GM18517 (cell line): ENCODE results near the gene ZBTB38.

Source experiments
- ATAC-seq: cut with Tn5 transposase; IDR thresholded peaks from one replicate; pipeline ENCODE4 v1.9.1; 2021; ENCODE audit warnings: mild to moderate bottlenecking, moderate library complexity; ENCODE audit not compliant: unreplicated experiment

The ZBTB38 gene

DNA sequence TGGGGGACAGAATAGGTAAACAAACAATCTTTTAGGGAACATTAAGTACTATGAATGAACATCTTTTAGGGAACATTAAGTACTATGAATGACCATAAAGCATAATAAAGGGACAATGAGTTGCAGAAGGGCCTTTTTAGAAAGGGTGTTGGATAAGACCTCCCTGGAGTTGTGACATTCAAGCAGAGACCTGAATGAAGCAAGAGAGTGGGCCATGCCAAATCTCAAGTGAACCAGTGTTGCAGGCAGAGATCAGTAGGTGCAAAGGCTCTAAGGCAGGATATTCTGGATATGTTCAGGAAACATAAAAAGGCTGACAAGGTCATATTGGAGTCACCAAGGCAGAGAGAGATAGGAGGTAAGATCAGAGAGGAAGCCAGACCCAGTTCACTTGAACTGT lies 29.4 kb upstream of the ZBTB38 start:
- no peak for ATAC-seq

DNA sequence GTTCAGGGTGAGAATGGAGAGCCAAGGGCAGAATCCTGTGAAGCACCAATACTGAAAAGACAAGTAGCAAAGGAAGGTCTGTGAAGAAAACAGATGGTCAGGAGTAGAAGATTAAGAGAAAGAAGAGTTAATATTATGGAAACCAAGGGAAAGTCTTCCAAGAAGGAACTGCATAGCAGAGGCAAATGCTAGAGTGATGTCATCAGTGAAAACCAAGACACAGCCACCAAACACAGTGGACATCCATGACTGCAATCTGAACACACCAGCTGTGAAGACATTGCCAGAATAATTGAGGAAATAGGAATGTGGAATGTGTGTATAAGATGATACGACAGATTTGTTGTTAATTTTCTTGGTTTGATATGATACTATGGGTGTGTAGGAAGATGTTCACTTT lies 26.8 kb upstream of the ZBTB38 start:
- no peak for ATAC-seq

DNA sequence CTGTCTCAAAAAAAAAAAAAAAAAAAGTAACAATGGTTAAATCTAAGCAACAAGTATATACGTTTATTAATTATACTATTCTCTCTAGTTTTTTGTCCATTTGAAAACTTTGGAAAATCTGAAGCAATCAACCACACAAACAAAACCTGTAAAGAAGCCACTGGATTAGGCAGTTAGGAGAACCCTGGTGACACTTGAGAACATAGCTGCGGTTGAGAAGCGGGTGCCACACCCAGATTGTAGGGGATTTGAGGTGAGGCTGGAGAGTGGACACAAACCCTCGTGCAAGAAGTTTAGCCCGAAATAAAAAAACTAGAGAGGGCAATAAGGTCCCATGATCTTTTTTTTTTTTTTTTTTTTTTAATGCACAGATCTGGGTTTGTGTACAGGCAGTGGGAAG lies 25.9 kb upstream of the ZBTB38 start:
- no peak for ATAC-seq

DNA sequence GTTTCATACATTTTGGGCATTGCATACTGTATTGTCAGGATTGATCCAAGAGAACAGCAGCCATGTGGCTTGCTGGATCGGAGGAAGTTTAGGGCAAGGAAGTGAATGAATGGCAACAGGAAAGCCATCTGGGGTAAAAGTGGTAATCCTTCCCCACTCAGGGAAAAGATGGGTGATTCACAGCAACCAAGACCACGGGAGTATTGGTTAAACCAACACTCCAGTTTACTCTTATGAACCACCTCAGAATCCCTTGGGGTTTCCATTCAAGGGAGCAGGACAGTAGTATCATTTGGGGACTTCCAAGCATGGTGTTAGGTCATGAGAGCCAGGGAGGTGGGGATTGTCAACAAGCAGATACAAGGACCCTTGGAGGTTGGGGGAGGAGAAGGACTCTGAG lies 25.2 kb upstream of the ZBTB38 start:
- no peak for ATAC-seq

DNA sequence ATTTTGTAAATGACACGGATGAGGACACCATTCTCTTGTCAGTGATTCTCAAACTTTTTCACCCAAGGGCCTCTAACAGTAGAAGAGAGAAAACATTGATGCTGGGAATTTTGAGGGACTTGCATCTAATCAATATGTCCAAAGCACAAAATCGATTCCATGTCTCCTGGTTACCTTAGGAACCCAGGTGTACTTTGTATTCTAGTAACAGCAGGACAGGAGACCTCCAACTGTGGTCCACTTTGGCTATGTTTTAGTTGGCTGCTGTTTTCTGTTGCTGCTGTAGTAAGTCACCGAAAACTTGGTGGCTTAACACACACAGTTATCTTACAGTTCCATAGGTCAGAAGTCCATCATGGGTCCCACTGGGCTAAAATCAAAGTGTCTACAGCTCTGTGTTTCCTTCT lies 24.4 kb upstream of the ZBTB38 start:
- no peak for ATAC-seq

DNA sequence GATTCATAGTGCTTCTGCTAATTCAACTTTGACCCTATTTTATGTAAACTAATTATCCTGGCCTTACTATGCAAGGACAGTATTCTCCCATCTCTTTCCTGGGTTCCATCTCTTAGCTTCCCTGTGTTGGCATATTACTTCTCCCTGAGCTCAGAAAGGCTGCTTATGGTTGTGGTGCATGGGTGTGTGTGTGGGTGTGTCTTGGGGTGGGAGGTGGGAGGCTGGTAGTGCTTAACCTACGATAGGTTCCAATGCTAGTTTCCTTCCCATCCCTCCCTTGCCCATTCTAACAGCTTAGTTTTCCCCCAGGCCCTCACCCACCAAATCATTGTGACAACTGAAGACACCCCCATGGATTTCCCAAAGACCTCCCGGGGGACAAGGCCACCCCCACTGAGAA lies 22.8 kb upstream of the ZBTB38 start:
- ATAC-seq = no peak

DNA sequence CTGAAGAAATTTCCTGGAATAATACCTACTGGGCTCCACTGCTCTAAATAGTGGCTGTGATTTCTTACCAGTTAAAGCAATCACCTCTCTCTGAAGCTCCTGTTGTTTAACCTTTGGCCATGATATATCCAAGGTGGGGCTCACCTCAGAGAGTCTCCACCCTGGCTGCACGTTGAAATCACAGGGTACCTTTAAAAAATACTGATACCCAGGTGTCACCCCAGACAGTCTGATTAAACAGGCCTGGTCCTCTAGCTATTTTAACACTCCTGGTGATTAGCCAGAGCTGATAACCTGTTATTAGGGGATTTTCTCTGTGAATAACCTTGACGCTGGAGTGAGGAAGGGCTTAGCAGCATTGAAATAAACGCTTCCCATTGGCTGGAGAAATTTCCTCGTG lies 22.3 kb upstream of the ZBTB38 start:
- no peak for ATAC-seq

DNA sequence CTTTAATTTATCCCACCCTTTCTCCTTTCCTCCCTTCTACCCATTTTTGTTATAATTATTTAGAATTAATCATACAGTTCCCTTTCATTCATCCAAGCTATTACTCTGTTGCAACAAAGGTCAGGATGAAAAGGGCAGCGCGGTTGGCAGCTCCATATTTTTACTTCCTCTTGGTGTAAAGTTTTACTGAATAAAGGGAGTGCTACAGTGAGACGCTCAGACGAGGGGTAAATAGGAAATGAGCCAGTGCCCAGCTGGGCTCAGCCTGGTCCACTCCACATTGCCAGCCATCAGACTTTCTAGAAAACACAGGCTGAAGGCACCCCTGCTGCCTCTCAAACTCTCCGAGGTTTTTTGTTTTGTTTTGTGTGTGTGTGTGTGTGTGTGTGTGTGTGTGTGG lies 21.9 kb upstream of the ZBTB38 start:
- ATAC-seq = no peak

DNA sequence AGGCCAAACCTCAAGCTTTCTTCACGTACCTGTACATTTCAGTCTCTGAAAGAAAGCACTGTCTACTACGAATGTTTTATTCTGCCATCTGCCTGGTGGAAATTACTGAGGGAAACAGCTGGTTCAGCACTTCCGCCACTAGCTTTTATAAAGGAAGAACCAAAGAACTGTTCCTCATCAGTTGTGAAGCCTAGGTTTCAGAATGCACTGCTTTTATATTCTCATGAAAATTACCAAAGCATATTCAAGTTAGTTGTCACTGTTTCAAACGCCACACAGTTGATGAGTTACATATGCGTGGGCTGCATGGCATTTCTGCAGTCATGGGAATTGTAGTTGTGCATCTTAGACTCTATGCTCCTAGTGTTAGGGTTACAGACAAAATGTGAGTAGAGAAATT lies 21.5 kb upstream of the ZBTB38 start:
- no peak for ATAC-seq

DNA sequence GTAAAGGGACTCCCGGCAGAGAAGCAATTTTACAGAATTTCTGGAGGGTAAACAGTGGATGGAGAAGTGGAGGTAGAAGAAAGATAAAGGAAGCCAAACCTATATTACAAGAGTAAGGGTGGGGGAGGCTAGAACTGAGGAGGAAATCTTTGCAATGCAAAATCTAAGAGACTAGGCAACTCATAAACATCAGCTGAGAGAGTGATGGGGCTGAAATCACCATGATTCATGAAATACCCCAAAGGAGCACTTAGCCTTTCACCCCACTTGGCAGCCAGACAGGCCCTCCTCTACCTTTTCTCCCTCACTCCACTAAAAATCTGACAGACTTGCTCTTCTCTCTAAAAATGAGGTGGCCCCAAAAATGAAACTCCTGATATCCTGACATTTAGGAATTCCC lies 19.5 kb upstream of the ZBTB38 start:
- ATAC-seq = no peak

DNA sequence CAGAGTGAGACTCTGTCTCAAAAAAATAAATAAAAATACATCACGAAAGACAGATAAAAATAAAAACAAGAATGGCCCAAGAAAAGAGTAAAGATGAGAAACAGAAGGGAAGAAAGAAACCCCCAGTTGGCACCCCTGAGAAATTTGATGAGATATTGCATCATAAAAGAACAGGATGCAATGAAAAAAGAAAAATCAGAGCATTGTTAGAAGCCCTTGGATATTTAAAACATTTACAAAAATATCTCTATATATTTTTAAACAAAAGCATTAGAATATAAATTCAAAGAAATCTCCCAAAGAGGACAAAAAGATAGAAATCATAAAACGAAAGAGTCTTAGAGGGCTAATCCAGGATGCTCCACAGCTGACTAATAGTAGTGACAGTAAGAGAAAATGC lies 18.6 kb upstream of the ZBTB38 start:
- ATAC-seq = no peak

DNA sequence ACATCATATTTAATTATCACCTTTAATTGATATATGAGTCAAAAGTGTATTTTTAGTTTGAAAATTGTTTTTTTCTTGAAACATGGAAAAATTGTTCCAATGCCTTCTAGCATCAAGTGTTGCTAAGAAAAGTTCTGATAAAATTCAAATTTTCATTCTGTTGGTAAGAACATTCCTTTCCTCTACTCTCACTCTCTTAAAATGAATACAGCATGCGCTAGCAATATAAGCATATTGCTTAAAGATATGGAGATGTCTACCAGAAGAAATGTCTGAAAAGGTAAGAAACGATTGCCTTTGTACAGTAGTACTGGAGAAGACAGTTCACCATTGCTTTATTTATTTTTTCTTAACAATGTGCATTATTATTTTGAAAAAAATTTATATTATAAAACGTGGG lies 17.6 kb upstream of the ZBTB38 start:
- ATAC-seq = no peak

DNA sequence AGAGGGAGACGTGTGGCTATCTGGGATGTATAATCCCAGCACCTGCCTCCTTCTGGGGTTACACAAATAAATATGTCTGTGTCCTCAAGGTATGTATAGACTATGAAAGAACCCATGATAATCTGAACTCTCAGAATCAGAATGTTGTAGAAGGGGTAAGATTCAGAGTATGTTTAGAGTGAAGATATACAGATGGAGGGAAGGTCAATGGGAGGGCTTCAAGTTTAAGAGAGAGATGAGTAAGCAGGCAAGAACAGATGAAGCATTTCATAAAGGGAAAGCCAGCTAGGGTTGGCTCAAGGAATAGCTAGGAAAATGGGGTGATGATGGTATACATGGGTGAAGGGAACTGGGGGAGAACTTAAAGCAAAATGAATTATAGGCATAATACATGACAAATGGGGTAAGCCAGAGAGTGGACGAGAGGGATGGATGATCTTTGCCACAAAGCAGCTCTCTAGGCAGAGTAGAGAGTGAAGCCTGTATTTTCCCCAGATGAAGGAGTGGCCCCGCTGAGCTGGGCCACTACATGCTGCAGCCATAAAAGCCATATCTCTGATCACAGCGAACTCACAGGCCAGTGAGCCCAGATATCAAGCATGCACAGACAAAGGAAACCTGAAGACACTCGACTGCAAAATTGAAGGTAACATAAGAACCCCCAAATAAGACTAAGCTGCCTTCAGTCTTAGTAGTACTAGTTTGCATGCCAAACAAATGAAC lies 15.9 kb upstream of the ZBTB38 start:
- ATAC-seq = no peak

DNA sequence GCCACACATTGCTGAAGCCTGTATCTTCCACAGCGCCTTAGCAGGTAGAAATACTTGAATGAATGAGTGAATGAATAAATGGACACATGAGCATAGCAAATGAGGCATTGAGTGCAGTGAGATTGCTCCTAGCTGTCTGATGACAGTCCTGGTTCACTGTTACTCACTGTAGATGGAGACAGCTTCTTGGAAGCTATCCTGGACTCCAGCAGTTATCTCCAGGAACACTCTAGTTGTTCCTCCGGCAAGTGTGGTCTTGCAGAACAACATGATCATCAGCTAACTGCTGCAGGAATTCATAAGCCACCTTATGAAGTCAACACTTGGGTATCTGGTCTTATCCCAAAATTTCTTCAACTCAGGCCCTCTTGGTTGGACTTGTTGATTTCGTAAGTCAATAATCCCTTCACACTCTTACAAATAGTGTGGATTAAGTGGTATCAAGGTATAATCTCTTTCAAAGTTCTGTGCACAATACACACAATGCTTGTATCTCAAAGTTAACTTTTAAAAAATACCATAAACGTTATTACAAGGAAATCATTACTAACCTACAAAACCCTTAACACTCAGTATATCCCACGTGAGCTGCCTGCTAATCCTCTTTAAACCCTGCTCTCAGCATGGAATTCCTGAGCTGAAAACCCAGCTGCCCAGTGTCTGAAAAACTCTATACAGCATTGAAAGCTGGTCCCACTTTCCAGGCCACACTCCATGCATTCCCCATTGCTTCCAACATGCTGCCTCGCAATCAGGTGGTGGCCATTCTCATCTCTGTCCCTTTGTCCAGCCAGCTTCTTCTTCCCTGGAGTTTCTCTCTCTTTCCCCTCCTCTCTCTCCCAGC lies 14.4 kb upstream of the ZBTB38 start:
- ATAC-seq = no peak

DNA sequence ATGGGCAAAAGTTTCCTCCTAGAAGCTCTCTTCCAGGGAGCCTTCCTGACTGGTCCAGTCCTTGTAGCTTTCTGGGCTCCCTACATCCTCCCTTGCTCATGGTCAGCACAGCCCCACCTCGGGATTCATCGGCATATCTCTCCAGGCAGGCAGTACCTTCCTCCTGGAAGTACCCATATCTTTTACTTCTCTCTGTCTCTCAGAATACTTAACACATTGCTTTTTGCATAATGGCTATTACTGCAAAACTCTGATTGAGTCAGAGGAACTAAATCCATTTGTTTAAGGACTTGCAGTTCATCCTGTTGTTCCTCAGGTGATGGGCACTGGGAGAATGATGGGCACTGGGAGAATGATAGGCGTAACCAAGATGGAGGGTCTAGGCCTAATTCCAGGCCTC lies 13.8 kb upstream of the ZBTB38 start:
- ATAC-seq = no peak

DNA sequence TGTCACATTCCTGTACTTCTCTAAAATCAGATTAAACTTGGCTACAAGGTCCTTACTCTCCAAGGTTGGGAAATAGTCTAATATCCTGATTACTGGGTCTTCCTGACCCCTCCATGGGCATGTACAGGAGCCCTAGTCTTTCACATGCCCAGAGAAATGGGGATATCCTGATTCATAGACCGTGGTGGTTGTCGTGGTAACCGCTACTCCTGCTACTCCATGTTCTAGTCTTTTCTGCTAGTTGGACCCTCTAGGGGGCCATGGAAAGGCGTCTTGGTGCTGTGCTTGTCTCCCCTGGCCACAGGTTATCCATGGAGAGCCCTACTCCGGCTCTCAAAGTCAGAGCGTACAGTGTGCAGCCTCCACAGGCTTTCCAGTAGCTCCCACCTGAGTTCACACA lies 13.1 kb upstream of the ZBTB38 start:
- ATAC-seq = no peak

DNA sequence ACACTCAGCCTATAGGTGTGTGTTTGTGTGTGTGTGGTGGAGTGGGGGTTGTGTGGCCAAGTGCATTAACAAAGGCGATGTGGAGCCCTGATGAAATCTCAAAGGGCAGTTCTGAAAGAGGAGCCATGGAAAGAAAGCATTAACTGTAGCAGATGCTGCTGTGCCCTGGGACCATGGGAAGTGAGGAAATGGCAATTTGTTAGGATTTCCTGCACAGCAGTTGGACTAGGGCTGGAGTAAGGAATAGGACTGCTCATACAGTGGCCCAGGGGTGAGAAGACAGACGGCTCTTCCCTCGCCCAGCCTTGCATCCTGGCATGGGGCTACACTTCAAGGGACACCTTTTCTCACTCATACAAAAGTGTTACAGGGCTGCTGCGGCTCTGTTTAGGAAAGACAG lies 12.3 kb upstream of the ZBTB38 start:
- no peak for ATAC-seq

DNA sequence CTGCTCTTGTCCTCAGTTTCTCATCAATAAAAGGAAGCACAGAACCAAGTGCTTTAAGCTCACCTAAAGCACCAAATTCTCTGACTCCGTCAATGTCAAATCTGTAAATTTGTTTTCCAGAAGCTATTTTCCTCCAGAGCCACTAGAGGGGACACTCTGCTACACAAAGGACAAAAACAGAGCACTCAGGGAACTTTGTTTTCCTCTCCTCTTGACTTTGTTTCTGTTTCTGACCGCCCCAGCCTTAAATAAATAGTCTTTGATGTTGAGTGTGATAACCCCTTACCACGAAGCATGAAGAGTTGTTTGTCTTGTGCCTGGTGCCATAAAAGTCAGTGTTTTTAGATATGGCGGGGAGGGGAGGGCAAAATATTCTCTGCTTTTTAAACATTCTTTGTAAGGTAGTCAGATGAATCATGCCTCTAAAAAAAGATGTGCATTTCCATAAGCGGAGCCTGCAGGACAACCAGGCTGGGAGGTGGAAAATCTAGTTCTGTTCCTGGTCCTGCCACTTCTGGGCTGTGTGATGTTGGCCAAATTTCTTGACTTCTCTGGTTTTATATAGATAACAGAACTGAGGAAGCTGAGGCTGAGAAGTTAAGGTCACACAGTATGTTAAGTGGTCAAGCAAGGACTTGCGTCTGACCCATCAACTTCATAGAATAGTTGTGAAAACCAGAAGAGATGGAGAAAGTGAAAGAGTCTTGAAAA lies 7.3 kb upstream of the ZBTB38 start:
- ATAC-seq = peak; percentile 55

DNA sequence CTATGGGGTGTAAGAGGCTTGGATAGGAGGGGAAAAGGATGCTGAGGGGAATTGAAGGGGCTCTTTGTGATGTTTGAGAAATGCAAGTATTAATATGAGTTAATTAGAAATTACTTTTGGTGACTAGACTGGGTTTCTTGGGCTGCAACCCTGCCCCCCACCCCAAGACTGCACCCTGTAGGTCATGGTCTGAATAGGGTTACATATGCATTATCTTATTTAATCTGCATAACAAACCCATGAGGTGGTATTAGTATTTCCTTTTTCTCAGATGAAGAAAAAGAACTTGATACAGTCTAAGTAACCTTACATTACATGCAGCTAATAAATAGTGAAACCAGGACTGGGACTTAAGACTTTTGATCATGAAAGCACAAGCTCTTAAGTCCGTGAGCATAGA lies 5.6 kb upstream of the ZBTB38 start:
- no peak for ATAC-seq

DNA sequence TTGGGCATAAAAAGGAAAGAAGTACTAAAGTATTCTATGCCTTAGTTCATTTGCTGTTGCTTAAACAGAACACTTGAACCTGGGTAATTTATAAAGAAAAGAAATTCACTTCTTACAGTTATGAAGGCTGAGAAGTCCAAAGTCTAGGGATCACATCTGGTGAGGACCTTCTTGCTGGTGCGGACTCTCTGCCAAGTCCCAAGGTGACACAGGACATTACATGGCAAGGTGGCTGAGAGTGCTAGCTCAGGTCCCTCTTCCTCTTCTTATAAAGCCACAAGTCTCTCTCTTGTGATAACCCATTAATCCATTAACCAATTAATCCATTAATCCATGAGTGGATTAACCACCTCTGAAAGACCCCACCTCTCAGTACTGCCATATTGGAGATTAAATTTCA lies 3.1 kb upstream of the ZBTB38 start:
- ATAC-seq = no peak

DNA sequence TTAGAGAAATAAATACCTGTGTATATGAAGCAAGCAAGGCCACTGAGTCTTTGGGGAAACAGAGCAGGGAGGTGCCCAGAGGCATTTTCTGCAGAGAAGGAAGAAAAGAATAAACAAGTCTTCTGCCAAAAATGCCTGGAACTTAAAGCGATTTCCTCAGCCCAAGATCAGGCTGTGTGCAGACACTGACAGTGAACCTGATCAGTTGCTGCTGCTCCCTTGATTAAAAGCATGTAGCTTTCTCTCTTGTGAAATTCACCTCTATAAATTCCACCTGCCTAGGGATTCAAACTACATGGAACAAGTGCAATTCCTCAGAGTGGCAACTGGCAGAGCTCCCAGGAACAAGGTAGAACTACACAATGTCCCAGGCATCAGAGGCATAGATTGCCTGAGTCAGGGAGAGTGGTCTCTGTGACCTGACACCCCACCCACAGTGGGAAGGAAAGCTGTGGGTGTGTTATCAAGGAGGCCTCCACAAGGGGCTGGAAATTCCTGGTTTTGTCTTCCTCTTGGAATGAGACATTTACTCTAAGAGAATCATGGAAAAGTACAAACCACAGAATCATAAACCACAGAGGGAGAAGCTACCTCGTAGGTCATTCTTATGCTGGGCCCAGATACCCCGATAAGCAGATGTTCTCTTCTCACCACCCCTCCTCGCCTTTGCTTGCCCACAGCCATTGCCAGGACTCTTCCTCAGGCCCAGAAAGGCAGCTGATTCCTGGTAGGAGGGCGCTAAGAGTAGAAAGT lies 1.8 kb upstream of the ZBTB38 start:
- ATAC-seq = no peak
